ENCODE measurements around the gene LDB3. TPM values are rescaled to one million over a fixed set of nuclear protein-coding genes. Genes with fewer than 3 reads are reported as not detected.

Gene LDB3
- total RNA-seq, 1 donor from 2014 or later: 92.0 TPM

DNA sequence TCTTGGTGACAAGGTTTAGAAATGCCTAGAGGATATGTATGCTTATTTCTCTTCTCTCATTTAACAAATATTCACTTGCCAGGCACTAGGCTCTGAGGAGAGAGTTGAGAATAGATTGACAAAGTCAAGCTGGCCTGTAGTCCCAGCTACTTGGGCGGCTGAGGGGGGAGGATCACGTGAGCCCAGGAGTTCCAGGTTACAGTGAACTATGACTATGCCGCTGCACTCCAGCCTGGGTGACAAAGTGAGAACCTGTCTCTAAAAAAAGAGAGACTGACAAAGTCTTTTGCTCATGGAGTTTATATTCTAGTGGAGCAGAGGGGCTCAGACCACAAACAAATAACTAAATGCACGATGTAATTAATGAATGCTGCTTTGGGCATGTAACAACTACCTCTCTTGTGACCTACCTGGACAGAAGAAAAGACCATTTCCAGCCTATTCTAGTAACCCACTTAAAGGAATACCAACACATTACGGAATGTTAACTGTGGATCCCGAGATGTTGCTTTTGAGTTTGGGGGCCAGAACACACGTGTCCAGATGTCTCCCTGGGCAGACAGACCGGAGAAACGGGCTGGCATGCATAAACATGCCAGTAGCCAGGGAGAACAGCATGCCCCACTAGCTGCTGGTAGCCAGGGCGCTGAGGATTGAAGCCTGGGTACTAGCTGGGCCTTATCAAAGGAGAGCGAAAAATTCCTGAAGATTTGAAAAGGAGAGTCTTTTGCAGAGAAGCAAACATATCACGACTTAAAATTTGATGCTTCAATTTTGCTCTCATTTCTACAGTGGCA is 85.5 kb downstream of the LDB3 start:
- peak overlapping the region; percentile 65 for H3K4me3 Mint-ChIP-seq (ENCODE audit: unreplicated experiment)
- no peak overlapping the region for H3K27ac Mint-ChIP-seq (ENCODE audit: unreplicated experiment)
- H3K4me1 Mint-ChIP-seq (ENCODE audit: low read depth, unreplicated experiment): peaks cover 15% of the 10 kb centered on the region
- no peaks in the 10 kb centered on the region for H3K36me3 Mint-ChIP-seq (ENCODE audit: unreplicated experiment)
- no peak for DNase-seq
- peaks cover 9% of the 10 kb centered on the region for H3K9me3 Mint-ChIP-seq (ENCODE audit: unreplicated experiment)
- TF ChIP-seq, protein P1, sequence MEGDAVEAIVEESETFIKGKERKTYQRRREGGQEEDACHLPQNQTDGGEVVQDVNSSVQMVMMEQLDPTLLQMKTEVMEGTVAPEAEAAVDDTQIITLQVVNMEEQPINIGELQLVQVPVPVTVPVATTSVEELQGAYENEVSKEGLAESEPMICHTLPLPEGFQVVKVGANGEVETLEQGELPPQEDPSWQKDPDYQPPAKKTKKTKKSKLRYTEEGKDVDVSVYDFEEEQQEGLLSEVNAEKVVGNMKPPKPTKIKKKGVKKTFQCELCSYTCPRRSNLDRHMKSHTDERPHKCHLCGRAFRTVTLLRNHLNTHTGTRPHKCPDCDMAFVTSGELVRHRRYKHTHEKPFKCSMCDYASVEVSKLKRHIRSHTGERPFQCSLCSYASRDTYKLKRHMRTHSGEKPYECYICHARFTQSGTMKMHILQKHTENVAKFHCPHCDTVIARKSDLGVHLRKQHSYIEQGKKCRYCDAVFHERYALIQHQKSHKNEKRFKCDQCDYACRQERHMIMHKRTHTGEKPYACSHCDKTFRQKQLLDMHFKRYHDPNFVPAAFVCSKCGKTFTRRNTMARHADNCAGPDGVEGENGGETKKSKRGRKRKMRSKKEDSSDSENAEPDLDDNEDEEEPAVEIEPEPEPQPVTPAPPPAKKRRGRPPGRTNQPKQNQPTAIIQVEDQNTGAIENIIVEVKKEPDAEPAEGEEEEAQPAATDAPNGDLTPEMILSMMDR (IDR thresholded peaks at IDR 0.05; ENCODE audit: partially characterized antibody, unreplicated experiment): no peak
- H3K27me3 Mint-ChIP-seq (ENCODE audit: unreplicated experiment): peaks cover 7% of the 10 kb centered on the region

DNA sequence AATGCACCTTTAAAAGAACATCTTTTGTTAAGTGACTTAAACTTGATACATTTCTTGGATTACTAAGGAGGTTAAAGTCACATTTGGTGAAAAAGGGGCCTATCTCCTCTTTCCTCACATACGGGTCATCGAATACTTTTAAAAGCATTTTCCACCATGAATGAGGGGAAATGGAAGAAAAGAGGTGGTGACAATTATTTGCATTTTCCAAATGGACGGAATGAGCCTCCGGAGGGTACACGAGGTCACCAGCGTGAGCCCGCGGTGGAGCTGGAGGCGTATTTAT is 87.1 kb downstream of the LDB3 start:
- peaks cover 23% of the 10 kb centered on the region for H3K4me1 Mint-ChIP-seq (ENCODE audit: low read depth, unreplicated experiment)
- H3K9me3 Mint-ChIP-seq (ENCODE audit: unreplicated experiment): peaks cover 9% of the 10 kb centered on the region
- peak overlapping the region; percentile 86 for H3K4me3 Mint-ChIP-seq (ENCODE audit: unreplicated experiment)
- peak overlapping the region; percentile 80 for H3K27ac Mint-ChIP-seq (ENCODE audit: unreplicated experiment)
- H3K36me3 Mint-ChIP-seq (ENCODE audit: unreplicated experiment): no peaks in the 10 kb centered on the region
- DNase-seq: no peak
- peaks cover 5% of the 10 kb centered on the region for H3K27me3 Mint-ChIP-seq (ENCODE audit: unreplicated experiment)
- TF ChIP-seq, protein P1 (IDR thresholded peaks at IDR 0.05; ENCODE audit: partially characterized antibody, unreplicated experiment): no peak

DNA sequence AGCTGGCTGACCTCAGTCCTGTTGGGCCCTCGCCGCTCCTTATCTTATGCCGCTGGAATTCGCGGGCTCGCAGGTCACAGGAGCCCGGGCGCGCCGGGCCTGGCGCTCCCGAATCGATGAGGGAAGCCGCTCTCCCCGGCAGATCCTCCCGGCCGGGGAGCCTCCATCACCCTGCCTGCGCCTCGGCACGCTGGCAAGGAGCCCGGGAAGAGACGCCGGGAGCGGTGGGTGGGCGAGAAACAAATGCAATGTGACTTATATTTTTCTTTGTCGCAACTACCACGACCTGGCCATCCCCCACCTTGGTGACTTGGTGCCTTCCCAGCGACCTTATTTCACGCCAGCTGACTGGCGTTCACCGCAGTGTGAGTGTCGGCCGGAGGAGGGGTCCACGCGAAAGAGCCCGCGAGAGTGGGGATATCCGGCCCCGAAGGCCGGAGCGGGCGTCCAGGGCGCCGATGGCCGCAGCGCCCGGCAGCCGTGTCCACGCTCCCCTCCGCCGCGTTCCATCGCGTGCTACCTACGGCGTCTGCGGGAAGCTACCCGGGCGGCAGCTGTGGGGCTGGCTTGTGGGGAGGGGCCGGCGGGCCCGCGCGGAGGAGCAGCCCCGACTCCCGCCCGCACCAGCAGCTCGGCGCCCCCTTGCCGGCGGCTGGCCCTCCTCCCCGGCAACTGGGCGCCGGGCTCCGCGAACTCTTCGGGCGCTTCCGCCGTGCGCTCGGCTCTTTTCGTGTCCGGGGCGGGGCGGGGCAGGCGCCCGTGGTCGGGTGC is 87.6 kb downstream of the LDB3 start:
- Mint-ChIP-seq H3K27me3 (ENCODE audit: unreplicated experiment) (peaks cover 5% of the 10 kb centered on the region), H3K4me1 (ENCODE audit: low read depth, unreplicated experiment) (peaks cover 23% of the 10 kb centered on the region), H3K36me3 (ENCODE audit: unreplicated experiment) (no peaks in the 10 kb centered on the region), H3K4me3 (ENCODE audit: unreplicated experiment) (peak overlapping the region; percentile 86), H3K9me3 (ENCODE audit: unreplicated experiment) (peaks cover 9% of the 10 kb centered on the region), H3K27ac (ENCODE audit: unreplicated experiment) (peak overlapping the region; percentile 80)
- TF ChIP-seq, protein P1 (IDR thresholded peaks at IDR 0.05; ENCODE audit: partially characterized antibody, unreplicated experiment): no peak
- peak; percentile 75 for DNase-seq

DNA sequence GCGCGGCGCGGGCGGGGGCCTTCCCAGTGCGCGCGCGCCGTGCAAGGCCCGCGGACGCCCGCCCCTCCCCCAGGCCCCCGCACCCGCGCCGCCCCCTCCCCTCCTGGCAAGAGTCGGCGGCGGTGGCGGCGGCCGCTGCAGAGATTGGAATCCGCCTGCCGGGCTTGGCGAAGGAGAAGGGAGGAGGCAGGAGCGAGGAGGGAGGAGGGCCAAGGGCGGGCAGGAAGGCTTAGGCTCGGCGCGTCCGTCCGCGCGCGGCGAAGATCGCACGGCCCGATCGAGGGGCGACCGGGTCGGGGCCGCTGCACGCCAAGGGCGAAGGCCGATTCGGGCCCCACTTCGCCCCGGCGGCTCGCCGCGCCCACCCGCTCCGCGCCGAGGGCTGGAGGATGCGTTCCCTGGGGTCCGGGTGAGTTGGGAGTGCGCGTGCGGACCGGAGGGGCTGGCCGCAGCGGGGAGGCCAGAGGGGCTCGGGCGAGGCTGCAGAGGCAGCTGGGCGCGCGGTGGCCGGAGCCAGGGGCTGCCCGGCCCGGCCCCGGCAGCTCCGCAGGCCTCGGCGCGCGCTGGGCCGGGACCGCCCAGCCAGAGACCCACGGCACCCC is 88.3 kb downstream of the LDB3 start, which contains the start of gene BMPR1A:
Gene BMPR1A, plus strand, starts transcription at position 109 of the 602 bp plus-strand sequence. CDS start 119,400 bp downstream, outside the sequence.
- TF ChIP-seq, protein P1 (IDR thresholded peaks at IDR 0.05; ENCODE audit: partially characterized antibody, unreplicated experiment): no peak
- Mint-ChIP-seq H3K4me3 (ENCODE audit: unreplicated experiment) (peak within 1 kb of the TSS; percentile 90), H3K36me3 (ENCODE audit: unreplicated experiment) (no peaks in the 10 kb centered on the region), H3K27ac (ENCODE audit: unreplicated experiment) (peak within 1 kb of the TSS; percentile 88), H3K4me1 (ENCODE audit: low read depth, unreplicated experiment) (peaks cover 23% of the 10 kb centered on the region), H3K9me3 (ENCODE audit: unreplicated experiment) (peaks cover 9% of the 10 kb centered on the region), H3K27me3 (ENCODE audit: unreplicated experiment) (peaks cover 5% of the 10 kb centered on the region)
- peak; percentile 95 for DNase-seq

All from glutamatergic neuron (in vitro differentiated cells).